ENCODE data around the gene PIP4K2C.
A peak's percentile ranks its signal among the peaks of the same experiment; 100 is the strongest.
"Not testable (repeated sequence)": the region's sequence is repeated elsewhere in the genome, so short reads cannot be mapped to it uniquely, and the experiment has no call there.

PIP4K2C gene

GRCh38 chr12:57611108-57611826 is 20.3 kb downstream of the PIP4K2C start, which contains the start of gene ARHGEF25:
TSS of gene ARHGEF25 (plus strand) at chr12:57611435. CDS start at chr12:57611895, 460 bp downstream.
- peak; percentile 35 for DNase-seq

GRCh38 chr12:57611827-57612710 is 21.1 kb downstream of the PIP4K2C start:
- no peak for DNase-seq

DNA sequence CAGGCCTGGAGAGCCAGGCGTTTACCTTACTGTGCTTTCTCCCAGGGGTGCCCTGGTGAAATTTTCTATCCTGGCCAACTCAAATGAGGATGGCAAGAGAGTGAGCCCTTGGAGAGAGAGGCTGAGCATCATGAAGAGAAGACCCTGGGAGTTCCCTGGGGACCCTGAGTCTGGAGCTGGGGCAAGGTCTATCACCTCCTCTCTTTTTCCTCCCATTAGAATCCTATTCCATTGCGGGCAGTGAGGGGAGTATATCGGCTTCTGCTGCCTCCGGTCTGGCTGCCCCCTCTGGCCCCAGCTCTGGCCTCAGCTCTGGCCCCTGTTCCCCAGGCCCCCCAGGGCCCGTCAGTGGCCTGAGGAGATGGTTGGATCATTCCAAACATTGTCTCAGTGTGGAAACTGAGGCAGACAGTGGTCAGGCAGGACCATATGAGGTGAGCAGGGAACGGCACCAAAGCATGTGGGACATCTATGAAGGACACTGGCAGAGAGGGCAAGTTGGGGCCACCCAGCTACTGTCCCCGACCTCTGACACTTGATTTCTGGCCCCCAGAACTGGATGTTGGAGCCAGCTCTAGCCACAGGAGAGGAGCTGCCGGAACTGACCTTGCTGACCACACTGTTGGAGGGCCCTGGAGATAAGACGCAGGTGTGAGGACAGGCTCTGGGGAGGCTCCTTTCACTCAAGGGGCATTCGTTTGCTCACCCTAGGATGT is 21.9 kb downstream of the PIP4K2C start:
- DNase-seq, result no peak

- DNase-seq, result no peak
Observed at GRCh38 chr12:57613427-57614109, 22.6 kb downstream of the PIP4K2C start.

GRCh38 chr12:57614178-57614947 is 23.4 kb downstream of the PIP4K2C start:
- DNase-seq, result no peak

- no peak for DNase-seq
Observed at GRCh38 chr12:57614948-57615500, 24.0 kb downstream of the PIP4K2C start.

DNA sequence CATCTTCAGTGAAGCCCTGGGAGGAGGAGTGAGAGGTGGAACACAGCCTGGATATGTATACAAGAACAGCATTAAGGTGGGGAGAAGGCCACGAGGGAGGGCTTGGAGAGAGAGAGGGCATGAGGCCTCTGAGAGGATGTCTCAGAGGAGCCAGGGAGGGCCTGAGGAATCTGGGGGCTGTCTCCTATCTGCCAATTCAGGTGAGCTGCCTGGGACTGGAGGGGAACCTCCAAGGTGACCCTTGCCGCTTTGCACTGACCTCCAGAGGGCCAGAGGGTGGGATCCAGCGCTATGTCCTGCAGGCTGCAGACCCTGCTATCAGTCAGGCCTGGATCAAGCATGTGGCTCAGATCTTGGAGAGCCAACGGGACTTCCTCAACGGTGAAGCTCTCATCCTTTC is 24.6 kb downstream of the PIP4K2C start:
- DNase-seq, result no peak

- no peak for DNase-seq
Observed at GRCh38 chr12:57616383-57617101, 25.6 kb downstream of the PIP4K2C start.

DNA sequence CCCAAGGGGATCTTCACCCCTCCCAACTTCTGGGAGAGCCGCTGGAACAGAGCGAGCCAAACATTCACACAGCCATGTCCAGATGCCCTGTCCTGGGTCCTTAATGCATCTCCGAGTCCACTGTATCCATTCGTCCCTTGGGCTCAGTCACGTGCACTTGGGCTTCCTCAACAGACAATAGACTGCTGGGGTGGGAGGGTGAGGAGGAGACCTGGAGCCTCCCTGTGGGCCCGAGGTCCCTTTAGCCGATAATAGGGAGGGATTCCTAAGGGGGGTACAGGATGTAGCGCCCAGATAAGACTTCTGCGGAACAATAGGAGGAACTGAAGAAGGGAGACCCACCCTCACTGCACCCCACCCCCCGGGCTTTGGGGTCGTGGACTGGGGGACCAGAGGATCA is 26.9 kb downstream of the PIP4K2C start:
- no peak for DNase-seq

GRCh38 chr12:57618431-57618830 is 27.4 kb downstream of the PIP4K2C start:
- not testable (repeated sequence) for DNase-seq

- no peak for DNase-seq
Observed at GRCh38 chr12:57618966-57619433, 28.0 kb downstream of the PIP4K2C start.

DNA sequence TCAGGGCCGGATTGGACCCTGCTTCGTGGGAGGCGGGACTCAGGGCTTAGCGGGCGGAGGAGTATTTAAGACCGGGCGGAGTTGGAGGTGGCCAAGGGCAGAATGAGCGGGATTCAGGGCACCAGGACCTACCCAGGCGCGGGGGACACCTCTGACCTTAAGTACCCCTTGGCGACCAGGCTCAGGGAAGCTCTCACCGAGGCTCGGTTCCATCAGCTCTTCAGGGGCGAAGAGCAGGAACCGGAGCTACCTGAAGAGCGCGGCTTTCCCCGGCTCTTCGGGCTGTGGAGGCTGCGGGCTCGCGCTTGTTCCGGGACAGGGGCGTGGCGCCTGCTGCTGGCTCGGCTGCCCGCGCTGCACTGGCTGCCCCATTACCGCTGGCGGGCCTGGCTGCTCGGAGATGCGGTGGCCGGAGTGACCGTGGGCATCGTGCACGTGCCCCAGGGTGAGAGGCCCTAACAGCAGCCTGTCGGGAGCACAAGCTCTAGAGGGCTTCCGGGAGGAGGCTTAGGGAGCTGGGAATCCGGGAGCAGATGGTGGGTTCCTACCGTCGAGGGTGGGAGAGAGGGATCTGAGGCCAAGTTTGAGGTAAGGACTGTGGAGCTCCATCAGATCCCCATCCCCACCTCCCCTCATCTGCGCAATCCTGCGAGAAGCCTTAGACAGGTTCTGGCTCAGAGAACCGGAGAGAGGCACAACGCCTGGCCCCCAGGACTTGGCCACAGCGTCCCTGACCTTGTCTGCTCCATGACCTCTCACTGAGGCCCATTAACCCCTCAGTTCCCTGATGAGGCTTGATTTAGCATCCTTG is 28.6 kb downstream of the PIP4K2C start:
- no peak for DNase-seq

DNA sequence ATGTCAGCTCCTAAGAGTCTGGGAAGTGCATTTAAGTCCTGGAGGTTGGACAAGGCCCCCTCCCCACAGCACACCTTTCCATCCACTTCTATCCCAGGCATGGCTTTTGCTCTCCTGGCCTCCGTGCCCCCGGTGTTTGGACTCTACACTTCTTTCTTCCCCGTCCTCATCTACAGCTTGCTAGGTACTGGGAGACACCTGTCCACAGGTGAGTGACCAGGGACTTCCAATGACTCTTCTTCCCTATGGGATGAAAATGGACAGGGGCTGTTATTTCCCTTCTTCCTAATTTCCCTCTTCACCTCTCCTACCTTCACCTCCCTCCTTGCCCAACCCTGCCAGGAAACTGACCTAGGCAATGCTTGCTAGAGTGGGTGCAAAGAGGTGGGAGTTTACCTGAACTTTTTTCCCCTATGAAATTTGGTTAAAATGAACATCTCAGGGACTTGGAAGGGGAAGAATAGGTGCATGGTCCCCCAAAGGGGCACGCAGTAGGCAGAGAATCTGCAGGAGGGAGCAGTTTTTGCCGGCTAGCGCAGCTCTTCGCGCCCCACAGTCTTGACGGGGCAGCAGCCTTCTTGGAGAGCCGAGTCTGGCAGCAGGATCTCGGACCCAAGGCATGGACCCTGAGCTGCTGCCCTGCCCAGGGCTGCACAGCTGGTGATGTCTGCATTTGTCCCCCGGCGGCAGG is 29.4 kb downstream of the PIP4K2C start:
- DNase-seq, result no peak

GRCh38 chr12:57620936-57621496 is 30.0 kb downstream of the PIP4K2C start:
- no peak for DNase-seq

DNA sequence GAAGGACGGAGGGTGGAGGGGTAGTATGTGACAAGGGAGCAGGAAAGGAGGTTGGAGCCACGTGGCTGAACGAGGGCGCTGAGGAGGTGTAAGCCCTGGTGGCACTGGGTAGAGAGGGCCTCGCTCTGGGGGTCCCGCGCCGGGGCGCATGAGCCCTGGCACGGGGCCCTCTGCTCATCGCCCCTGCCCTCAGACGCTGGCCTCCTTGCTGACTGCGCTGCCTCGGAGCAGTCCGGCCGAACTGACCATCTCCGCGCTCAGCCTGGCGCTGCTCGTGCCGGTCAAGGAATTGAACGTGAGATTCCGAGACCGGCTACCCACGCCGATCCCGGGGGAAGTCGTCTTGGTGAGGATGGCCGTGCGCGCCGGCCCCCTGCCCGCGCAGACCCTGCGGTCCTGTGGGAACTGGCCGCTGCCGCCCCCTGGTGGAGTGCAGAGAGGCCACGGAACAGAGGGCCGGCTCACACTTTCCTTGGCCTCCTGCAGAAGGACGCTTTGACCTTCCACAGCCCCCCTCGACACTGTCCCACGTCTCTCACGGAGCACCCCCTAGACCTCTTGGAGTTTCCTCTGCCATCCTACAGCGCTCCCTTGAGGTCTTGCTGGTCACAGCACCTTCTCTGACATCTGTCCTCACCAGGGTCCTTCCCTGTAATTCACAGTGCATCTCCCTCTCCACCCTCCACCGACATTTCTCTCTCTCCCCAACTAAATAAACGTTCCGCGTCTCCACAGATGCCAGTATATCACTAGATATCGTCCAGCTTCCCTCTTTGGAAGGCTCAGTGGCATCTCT is 30.7 kb downstream of the PIP4K2C start:
- DNase-seq, result peak; percentile 45

DNA sequence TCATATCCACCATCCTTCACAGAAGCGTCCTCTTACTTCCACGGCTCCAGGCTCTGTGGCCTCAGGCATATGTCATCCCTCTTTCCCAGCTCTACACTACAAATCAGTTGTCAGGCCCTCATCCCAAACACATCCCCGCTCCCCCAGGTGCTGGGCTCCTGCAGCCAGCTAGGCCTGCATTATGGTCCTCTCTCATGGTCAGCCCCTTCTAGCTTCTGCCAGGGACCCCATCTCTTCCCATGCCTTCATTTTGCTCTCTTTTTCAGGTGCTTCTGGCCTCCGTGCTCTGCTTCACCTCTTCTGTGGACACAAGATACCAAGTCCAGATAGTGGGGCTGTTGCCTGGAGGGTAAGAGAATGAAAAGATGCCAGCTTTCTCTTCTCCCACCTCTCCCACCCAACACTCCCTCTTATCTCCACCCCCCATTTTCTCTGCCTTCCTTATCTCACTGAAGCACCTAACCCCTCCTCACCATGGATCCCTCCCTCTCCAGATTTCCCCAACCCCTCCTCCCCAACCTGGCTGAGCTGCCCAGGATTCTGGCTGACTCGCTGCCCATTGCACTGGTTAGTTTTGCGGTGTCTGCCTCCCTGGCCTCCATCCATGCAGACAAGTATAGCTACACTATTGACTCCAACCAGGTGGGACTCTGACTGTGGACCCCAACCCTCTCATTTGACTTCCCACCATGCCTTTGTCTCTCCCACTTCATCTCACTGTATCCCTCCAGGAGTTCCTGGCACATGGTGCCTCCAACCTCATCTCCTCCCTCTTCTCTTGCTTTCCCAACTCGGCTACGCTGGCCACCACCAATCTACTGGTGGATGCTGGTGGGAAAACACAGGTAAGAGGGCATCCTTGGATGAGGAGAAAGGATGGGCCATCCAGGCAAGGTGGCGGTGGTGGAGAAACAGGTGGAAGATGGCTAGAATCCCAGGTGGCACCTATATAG is 31.6 kb downstream of the PIP4K2C start:
- no peak for DNase-seq

- no peak for DNase-seq
Observed at GRCh38 chr12:57623385-57623784, 32.4 kb downstream of the PIP4K2C start.
